ENCODE measurements around the gene FARSB.

FARSB gene

GRCh38 chr2:222603501-222603900 lies 52.4 kb downstream of the FARSB start:
- no peak for TF ChIP-seq CTCF (IDR thresholded peaks at IDR 0.05)

- TF ChIP-seq CTCF (IDR thresholded peaks at IDR 0.05) = no peak
Measured at GRCh38 chr2:222598611-222599010, 57.3 kb downstream of the FARSB start.

GRCh38 chr2:222595581-222595980 lies 60.3 kb downstream of the FARSB start:
- TF ChIP-seq CTCF (IDR thresholded peaks at IDR 0.05) = no peak

GRCh38 chr2:222594679-222595078 lies 61.2 kb downstream of the FARSB start:
- no peak for TF ChIP-seq CTCF (IDR thresholded peaks at IDR 0.05)

- TF ChIP-seq CTCF (IDR thresholded peaks at IDR 0.05) = no peak
Measured at GRCh38 chr2:222592176-222592575, 63.7 kb downstream of the FARSB start.

GRCh38 chr2:222591661-222592060 lies 64.2 kb downstream of the FARSB start:
- no peak for TF ChIP-seq CTCF (IDR thresholded peaks at IDR 0.05)

- TF ChIP-seq CTCF (IDR thresholded peaks at IDR 0.05) = no peak
Measured at GRCh38 chr2:222582928-222583327, 73.0 kb downstream of the FARSB start.

GRCh38 chr2:222577341-222577740 lies 78.6 kb downstream of the FARSB start:
- TF ChIP-seq CTCF (IDR thresholded peaks at IDR 0.05) = no peak

All from LNCAP (cell line).